Anterior cingulate cortex (tissue), 58 donors: ENCODE measurements around the gene NFAT5.
A peak's percentile ranks its signal among the peaks of the same experiment; 100 is the strongest.
"Not testable (repeated sequence)": the region's sequence is repeated elsewhere in the genome, so short reads cannot be mapped to it uniquely, and the experiment has no call there.

Experiments
- DNase-seq, 58 donors: peaks; one replicate each; lab custom pipeline; 2025; lab: John Stamatoyannopoulos, UW

Gene NFAT5

DNA sequence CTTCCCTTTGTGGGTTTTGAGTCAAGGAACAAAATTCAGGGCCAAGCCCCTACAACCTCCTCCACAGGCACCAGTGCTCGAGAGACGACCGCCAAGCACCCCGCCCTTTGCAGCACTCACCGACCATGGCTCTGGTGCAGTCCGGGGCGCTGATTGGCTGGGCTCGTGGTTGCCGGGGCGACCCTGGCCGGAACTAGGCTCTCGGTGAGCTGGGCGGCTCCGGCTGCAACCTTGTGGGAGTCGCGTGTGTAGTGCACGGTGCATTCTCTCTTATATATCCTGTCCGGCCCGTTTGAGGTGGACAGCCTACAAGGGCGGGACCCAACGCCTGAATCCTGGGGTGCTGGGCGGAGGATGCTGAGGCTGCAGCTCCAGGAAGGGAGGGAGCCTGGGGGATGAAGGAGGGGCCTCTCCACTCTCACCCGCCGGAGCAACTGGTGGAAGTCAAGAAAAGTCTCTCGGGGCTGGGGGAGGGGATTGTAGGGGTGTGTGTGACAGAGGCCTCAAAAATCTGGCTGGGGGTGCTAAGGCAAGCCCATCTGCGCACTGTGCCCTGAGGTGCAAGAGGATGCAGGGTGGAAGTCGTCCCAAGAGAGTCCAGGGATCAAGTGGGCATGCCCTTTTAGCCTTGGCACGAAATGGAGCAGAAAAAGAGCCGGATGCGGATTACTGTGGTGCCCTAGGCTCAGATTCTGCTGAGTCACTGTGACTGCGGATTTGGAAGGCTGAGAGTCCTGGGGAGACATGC lies 160.7 kb downstream of the NFAT5 start, which contains the start of gene NQO1:
NQO1 (minus strand) TSS at position 248 of the 748 bp plus-strand sequence; CDS start at position 127, 121 bp downstream.
- DNase-seq: peak; percentile 54 to 95 (median 85)

- peak in 45 of 58 donors; percentile 4 to 79 (median 40) for DNase-seq
Measured at GRCh38 chr16:69727916-69728270, 162.1 kb downstream of the NFAT5 start.

- DNase-seq: not testable (repeated sequence)
Measured at GRCh38 chr16:69729030-69729429, 163.3 kb downstream of the NFAT5 start.

DNA sequence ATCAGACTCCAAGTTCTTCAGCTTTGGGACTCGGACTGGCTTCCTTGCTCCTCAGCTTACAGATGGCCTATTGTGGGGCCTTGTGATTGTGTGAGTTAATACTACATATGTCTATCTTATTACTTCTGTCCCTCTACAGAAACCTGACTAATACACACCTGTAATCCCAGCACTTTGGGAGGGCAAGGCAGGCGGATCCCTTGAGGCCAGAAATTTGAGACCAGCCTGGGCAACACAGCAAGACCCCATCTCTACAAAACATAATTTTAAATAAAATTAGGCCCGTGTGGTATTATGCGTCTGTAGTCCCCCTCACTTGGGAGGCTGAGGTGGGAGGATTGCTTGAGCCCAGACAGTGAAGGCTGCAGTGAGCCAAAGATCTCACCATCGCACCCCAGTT lies 165.5 kb downstream of the NFAT5 start:
- not testable (repeated sequence) for DNase-seq

DNA sequence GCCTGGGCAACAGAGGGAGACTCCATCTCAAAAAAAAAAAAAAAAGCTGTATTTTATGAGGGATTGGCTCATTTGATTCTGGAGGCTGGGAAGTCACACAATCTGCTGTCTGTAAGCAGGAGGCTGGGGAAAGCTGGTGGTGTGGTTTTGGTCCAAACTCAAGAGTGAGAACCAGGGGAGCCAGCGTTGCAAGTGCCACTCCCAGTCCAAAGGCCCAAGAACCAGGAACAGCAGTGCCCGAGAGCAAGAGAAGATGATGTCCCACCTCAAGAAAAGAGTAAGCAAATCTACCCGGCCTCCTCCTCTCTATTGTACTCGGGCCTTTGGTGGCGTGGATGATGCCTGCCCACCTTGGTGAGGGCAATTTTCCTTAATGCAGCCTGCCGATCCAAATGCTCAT lies 166.3 kb downstream of the NFAT5 start:
- no peak for DNase-seq

- DNase-seq: no peak
Measured at GRCh38 chr16:69741519-69741918, 175.8 kb downstream of the NFAT5 start.

GRCh38 chr16:69741951-69742904 lies 176.5 kb downstream of the NFAT5 start:
- DNase-seq: peak in 30 of 58 donors; percentile 1 to 44 (median 10)

- DNase-seq: no peak
Measured at GRCh38 chr16:69744363-69745231, 178.8 kb downstream of the NFAT5 start.

DNA sequence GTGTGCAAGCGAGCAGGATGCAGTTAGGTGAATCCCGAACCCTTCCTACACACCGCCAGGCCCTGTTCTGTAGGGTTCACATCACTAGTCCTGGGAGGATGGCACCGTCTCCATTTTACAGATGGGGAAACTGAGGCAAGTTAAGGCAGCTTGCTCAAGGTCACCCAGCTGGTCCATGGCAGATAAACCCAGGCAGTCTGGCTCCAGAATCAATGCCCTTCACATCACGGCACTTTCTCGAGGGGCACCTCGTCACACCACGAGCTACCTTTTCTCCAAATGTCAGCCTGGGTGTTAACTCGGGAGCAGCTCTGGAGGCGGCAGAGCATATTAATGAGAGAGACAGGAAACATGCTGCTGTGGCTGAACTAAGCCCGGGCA lies 179.5 kb downstream of the NFAT5 start:
- DNase-seq: no peak

DNA sequence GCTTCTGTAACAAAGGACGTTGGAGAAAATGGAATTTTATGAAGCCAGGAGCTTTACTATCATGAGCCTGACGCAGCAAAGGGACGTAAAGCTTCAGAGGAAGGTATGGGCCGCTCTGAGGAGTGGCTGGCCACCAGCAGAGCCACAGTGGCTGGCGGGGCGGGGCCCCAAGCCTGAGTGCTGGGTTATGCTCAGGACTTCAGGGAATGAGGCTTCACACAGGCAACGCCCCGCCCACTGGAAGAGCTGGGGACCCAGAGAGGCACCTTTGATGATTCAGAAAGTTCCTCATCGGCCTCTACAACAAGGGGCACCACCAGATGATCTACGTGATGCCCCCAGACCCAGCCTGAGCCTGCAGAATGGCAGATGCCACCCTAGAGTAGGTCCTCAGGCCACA lies 180.2 kb downstream of the NFAT5 start:
- no peak for DNase-seq

- DNase-seq: no peak
Measured at GRCh38 chr16:69747115-69747514, 181.3 kb downstream of the NFAT5 start.

DNA sequence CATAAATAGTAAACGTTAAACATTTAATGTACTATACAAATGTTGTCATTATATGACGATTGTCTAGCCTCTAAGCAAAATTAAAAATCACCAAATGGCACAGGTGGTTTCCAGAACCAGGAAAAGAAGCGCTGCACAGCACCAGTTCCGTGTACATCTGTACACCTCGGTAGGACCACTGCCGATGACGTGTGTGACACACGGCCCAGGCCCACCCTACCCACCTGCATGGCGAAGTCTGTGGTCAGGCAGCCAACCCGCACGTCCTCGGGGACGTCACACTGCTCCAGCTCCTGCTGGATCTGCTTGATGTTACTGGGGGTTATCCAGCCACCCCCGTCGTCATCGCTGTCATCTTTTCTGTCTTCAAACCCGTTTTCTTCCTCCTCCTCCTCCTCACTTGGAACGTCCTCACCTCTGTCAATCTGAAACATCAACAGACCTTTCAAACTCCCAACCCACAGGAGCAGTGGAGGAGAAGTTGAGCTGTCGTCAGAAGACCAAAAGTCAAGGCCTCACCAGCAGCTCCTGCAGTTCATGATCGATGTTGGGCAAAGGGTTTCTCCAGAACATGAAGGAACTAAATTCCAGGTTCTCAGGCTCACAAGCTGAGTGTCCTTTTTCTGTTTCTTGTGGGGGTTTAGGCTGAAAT lies 183.1 kb downstream of the NFAT5 start:
- DNase-seq: no peak

GRCh38 chr16:69754143-69754468 lies 188.3 kb downstream of the NFAT5 start:
- no peak for DNase-seq
